ENCODE data around the gene CIB1.
"Not testable (repeated sequence)": the region's sequence is repeated elsewhere in the genome, so short reads cannot be mapped to it uniquely, and the experiment has no call there.

Gene CIB1

GRCh38 chr15:90190606-90191343 lies 43.0 kb downstream of the CIB1 start:
- DNase-seq = no peak

DNA sequence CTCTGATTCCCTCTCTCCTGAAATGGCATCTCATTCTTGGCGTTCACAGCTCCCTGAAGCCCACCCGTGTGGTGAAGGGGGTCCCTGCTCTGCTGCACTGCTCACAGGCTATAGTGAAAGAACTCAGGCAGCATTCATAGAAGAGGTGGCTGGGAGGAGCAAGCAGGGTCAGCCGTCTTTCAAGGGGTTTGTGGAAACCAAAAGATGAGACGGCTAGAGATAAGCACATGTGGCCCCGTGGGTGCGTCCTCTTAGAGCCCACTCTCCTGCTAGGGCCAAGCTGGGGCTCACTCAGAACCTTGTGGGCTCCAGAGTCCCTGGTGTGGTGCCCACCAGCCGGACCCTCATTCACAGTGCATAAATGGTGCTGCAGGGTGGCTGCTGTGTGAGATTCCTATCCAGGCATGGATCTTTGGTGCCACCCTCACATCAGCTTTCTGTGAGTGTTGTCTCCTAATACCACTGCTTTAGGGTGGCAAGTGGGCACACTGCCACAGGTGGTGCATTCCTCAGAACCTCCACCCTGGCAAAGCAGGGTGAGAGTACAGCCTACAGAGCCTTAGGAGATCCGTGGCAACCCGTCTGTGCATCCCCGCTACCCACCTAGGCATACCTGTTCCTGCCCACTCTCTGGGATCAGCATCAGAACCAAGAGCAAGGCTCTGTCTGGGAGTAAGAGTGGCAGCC lies 43.8 kb downstream of the CIB1 start:
- DNase-seq = no peak

- no peak for DNase-seq
Measured at GRCh38 chr15:90188914-90189748, 44.6 kb downstream of the CIB1 start.

GRCh38 chr15:90188065-90188464 lies 45.7 kb downstream of the CIB1 start:
- DNase-seq = not testable (repeated sequence)

DNA sequence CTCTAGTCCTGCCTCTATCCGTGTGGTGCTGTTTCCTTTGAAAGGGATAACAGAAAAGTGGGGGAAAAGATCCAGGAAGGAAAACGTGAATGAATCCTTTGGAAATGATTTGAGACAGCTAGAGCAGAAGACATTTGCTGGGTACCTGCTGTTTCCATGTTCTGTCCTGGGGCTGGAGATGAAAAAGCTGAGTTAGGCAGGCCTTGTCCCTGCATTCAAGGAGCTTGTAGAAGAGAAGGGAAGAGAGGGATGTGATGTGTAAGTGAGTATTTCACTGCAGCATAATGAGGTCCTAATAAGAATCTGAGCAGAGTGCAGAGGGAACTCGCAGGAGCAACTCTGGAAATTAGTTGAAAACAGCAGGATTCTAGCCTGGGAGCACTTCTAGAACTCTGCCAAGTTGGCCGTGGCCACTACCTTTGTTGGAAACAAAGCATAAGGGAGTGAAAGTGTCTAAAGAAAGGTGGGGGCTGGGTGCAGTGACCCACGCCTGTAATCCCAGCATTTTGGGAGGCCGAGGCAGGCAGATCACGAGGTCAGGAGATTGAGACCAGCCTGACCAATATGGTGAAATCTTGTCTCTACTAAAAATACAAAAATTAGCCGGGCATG lies 46.4 kb downstream of the CIB1 start:
- DNase-seq = no peak

GRCh38 chr15:90184786-90185704 lies 48.7 kb downstream of the CIB1 start:
- peak; percentile 70 for DNase-seq

GRCh38 chr15:90184119-90184785 lies 49.5 kb downstream of the CIB1 start:
- DNase-seq = peak; percentile 67

DNA sequence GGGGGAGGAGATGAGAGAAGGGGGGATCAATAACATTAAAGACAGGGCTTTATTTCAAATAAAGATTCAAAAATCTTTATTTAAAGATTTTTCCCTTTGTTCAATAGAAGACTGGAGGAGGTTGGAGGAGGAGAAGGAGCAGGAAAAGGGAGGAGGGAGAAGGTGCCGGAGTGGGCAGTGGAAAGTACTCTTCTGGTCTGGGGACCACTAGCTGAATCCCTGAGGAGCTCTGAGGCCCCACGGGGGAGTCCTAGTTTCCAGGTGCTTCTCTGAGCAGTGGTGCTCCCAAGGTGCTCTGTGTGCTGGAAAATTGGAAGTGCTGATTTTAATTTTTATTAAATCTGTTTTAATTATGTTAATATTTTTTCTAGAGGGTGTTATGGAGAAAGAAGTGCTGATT lies 52.0 kb downstream of the CIB1 start:
- DNase-seq = no peak

Data from NCI-H526 treated with DMSO at 0.1 percent for 48 hours (cell line).